DMS 273 (cell line): Measurements from ENCODE around the gene ABHD2.

Experiments used
- DNase-seq: peaks from one replicate; lab custom pipeline; 2025; ENCODE audit not compliant: unreplicated experiment; lab: John Stamatoyannopoulos, UW

Gene ABHD2

GRCh38 chr15:89161666-89162065, 73.4 kb downstream of the ABHD2 start:
- no peak for DNase-seq

GRCh38 chr15:89163271-89164055, 75.2 kb downstream of the ABHD2 start:
- no peak for DNase-seq

- no peak for DNase-seq
Observed at GRCh38 chr15:89164712-89165211, 76.5 kb downstream of the ABHD2 start.

GRCh38 chr15:89165677-89166076, 77.4 kb downstream of the ABHD2 start:
- no peak for DNase-seq

- DNase-seq = no peak
Observed at GRCh38 chr15:89167267-89168176, 79.3 kb downstream of the ABHD2 start.

- DNase-seq = peak; percentile 8
Observed at GRCh38 chr15:89168316-89168833, 80.1 kb downstream of the ABHD2 start.

- DNase-seq = peak; percentile 11
Observed at GRCh38 chr15:89170364-89170763, 82.1 kb downstream of the ABHD2 start.

GRCh38 chr15:89171136-89172072, 83.1 kb downstream of the ABHD2 start:
- peak; percentile 68 for DNase-seq

- no peak for DNase-seq
Observed at GRCh38 chr15:89172921-89173320, 84.7 kb downstream of the ABHD2 start.

- DNase-seq = no peak
Observed at GRCh38 chr15:89174476-89174875, 86.2 kb downstream of the ABHD2 start.

- no peak for DNase-seq
Observed at GRCh38 chr15:89175617-89176191, 87.4 kb downstream of the ABHD2 start.

- no peak for DNase-seq
Observed at GRCh38 chr15:89177116-89177515, 88.9 kb downstream of the ABHD2 start.

GRCh38 chr15:89177633-89178306, 89.5 kb downstream of the ABHD2 start:
- peak; percentile 78 for DNase-seq

GRCh38 chr15:89178307-89178977, 90.2 kb downstream of the ABHD2 start:
- no peak for DNase-seq

- no peak for DNase-seq
Observed at GRCh38 chr15:89179966-89180875, 92.0 kb downstream of the ABHD2 start.

- no peak for DNase-seq
Observed at GRCh38 chr15:89184357-89184756, 96.1 kb downstream of the ABHD2 start.

GRCh38 chr15:89184886-89185526, 96.8 kb downstream of the ABHD2 start:
- DNase-seq = no peak

- DNase-seq = no peak
Observed at GRCh38 chr15:89186803-89187202, 98.5 kb downstream of the ABHD2 start.
